ENCODE results near the gene ACMSD.

DNA sequence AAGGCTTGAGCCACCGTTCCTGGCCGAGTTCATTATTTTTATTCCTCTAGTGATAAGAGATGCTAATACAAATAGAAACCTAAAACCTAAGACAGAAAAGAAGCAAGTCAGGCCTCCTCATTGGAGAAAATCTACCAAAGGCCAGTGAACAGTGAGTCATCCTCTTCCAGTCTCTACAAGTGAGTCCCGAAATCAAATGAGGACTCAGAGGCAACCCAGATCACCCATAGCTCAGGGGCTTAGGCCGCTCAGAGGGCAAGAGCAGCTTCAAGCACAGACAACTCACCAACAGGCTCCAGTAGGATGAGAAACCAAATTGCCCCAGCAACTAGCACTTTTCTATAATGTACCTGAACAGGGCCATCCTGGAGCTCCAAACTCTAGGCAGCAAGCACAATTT lies 42.7 kb upstream of the ACMSD start:
- TF ChIP-seq SIN3A (IDR thresholded peaks at IDR 0.05; ENCODE audit: borderline replicate concordance, insufficient read depth, low read length) (no peak), FOXP2 (optimal IDR thresholded peaks at IDR 0.05; ENCODE audit: borderline replicate concordance, extremely low read depth, extremely low read length, insufficient read depth) (no peak)
- TF ChIP-seq, protein P1, sequence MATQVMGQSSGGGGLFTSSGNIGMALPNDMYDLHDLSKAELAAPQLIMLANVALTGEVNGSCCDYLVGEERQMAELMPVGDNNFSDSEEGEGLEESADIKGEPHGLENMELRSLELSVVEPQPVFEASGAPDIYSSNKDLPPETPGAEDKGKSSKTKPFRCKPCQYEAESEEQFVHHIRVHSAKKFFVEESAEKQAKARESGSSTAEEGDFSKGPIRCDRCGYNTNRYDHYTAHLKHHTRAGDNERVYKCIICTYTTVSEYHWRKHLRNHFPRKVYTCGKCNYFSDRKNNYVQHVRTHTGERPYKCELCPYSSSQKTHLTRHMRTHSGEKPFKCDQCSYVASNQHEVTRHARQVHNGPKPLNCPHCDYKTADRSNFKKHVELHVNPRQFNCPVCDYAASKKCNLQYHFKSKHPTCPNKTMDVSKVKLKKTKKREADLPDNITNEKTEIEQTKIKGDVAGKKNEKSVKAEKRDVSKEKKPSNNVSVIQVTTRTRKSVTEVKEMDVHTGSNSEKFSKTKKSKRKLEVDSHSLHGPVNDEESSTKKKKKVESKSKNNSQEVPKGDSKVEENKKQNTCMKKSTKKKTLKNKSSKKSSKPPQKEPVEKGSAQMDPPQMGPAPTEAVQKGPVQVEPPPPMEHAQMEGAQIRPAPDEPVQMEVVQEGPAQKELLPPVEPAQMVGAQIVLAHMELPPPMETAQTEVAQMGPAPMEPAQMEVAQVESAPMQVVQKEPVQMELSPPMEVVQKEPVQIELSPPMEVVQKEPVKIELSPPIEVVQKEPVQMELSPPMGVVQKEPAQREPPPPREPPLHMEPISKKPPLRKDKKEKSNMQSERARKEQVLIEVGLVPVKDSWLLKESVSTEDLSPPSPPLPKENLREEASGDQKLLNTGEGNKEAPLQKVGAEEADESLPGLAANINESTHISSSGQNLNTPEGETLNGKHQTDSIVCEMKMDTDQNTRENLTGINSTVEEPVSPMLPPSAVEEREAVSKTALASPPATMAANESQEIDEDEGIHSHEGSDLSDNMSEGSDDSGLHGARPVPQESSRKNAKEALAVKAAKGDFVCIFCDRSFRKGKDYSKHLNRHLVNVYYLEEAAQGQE (IDR thresholded peaks at IDR 0.05; ENCODE audit: insufficient read depth in 1 of 2, low read depth in 2 of 2, low read length in 2 of 2) = no peak

Measured in PFSK-1 (cell line).